ENCODE measurements around the gene COPS7A.
"Not testable (repeated sequence)": the region's sequence is repeated elsewhere in the genome, so short reads cannot be mapped to it uniquely, and the experiment has no call there.

DNA sequence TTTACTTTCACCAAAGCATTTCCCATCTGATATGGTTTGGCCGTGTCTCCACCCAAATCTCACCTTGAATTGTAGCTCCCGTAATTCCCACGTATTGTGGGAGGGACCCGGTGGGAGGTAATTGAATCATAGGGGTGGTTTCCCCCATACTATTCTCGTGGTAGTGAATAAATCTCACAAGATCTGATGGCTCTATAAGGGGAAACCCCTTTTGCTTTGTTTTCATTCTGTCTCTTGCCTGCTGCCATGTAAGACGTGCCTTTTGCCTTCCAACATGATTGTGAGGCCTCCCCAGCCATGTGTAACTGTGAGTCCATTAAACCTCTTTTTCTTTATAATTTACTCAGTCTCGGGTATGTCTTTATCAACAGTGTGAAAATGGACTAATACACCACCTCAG is 19.5 kb downstream of the COPS7A start:
- not testable (repeated sequence) for TF ChIP-seq ELF1 (IDR thresholded peaks at IDR 0.05; ENCODE audit: borderline replicate concordance, low read depth); EGR1 (IDR thresholded peaks at IDR 0.05; ENCODE audit: low read depth); CTCF (IDR thresholded peaks at IDR 0.05 in 2 of 3, conservative IDR thresholded peaks at IDR 0.05 in 1 of 3; ENCODE audit: borderline replicate concordance in 1 of 3, insufficient read depth in 1 of 3, low read depth in 2 of 3, low read length in 2 of 3); YY1 (IDR thresholded peaks at IDR 0.05; ENCODE audit: extremely low read depth, insufficient replicate concordance, low read depth, low read length); POLR2A (IDR thresholded peaks at IDR 0.05; ENCODE audit: borderline replicate concordance, extremely low read depth, insufficient read depth, insufficient read length); RAD21 (IDR thresholded peaks at IDR 0.05; ENCODE audit: low read depth); FOSL1 (IDR thresholded peaks at IDR 0.05; ENCODE audit: low read depth); EZH2 (IDR thresholded peaks at IDR 0.05); SRF (IDR thresholded peaks at IDR 0.05; ENCODE audit: low read depth); MAX (IDR thresholded peaks at IDR 0.05); SIN3A (IDR thresholded peaks at IDR 0.05; ENCODE audit: low read depth)
- TF ChIP-seq, protein P1, sequence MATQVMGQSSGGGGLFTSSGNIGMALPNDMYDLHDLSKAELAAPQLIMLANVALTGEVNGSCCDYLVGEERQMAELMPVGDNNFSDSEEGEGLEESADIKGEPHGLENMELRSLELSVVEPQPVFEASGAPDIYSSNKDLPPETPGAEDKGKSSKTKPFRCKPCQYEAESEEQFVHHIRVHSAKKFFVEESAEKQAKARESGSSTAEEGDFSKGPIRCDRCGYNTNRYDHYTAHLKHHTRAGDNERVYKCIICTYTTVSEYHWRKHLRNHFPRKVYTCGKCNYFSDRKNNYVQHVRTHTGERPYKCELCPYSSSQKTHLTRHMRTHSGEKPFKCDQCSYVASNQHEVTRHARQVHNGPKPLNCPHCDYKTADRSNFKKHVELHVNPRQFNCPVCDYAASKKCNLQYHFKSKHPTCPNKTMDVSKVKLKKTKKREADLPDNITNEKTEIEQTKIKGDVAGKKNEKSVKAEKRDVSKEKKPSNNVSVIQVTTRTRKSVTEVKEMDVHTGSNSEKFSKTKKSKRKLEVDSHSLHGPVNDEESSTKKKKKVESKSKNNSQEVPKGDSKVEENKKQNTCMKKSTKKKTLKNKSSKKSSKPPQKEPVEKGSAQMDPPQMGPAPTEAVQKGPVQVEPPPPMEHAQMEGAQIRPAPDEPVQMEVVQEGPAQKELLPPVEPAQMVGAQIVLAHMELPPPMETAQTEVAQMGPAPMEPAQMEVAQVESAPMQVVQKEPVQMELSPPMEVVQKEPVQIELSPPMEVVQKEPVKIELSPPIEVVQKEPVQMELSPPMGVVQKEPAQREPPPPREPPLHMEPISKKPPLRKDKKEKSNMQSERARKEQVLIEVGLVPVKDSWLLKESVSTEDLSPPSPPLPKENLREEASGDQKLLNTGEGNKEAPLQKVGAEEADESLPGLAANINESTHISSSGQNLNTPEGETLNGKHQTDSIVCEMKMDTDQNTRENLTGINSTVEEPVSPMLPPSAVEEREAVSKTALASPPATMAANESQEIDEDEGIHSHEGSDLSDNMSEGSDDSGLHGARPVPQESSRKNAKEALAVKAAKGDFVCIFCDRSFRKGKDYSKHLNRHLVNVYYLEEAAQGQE (IDR thresholded peaks at IDR 0.05; ENCODE audit: low read depth) = not testable (repeated sequence)

Data from HCT116 (cell line).